Endodermal cell (in vitro differentiated cells): Measurements from ENCODE around the gene CCR5AS.

Source experiments
- DNase-seq: peaks from one replicate; pipeline ENCODE4 v3.0.0-alpha.2; 2017
- H3K27ac ChIP-seq: 2 replicates; pipeline ENCODE4 v1.5.1; 2013; ENCODE audit warnings: mild to moderate bottlenecking, low read depth, low read length, moderate library complexity
- H3K27me3 ChIP-seq: 2 replicates; pipeline ENCODE4 v1.6.1; 2013; ENCODE audit warnings: mild to moderate bottlenecking, low read length, moderate library complexity; ENCODE audit not compliant: insufficient read depth, control insufficient read depth, poor library complexity, severe bottlenecking
- H3K36me3 ChIP-seq: 2 replicates; pipeline ENCODE4 v1.7.0; 2013; ENCODE audit warnings: mild to moderate bottlenecking, low read length, moderate library complexity; ENCODE audit not compliant: control insufficient read depth, insufficient read depth
- H3K4me1 ChIP-seq: one replicate; pipeline ENCODE4 v1.7.0; 2013; ENCODE audit warnings: low read length; ENCODE audit not compliant: control insufficient read depth, insufficient read depth
- H3K4me3 ChIP-seq: 2 replicates; pipeline ENCODE4 v1.5.1; 2013; ENCODE audit warnings: mild to moderate bottlenecking, low read length, moderate library complexity
- H3K9ac ChIP-seq: 2 replicates; pipeline ENCODE4 v1.6.1; 2013; ENCODE audit warnings: mild to moderate bottlenecking, low read length, moderate library complexity; ENCODE audit not compliant: poor library complexity, severe bottlenecking; ENCODE audit errors: extremely low read depth
- H3K9me3 ChIP-seq: 2 replicates; pipeline ENCODE4 v1.6.1; 2013; ENCODE audit warnings: mild to moderate bottlenecking, low read length, moderate library complexity; ENCODE audit not compliant: control insufficient read depth
- H3K27ac Mint-ChIP-seq: 2 replicates; pipeline ENCODE4 v1.8.0; 2020; ENCODE audit warnings: mixed read lengths
- H3K27me3 Mint-ChIP-seq: 2 replicates; pipeline ENCODE4 v1.8.0; 2021; ENCODE audit warnings: mild to moderate bottlenecking, mixed read lengths; ENCODE audit not compliant: insufficient read depth
- H3K36me3 Mint-ChIP-seq: 2 replicates; pipeline ENCODE4 v1.8.0; 2020; ENCODE audit warnings: low read depth, mixed read lengths
- H3K4me1 Mint-ChIP-seq: 2 replicates; pipeline ENCODE4 v1.8.0; 2020; ENCODE audit warnings: mixed read lengths
- H3K4me3 Mint-ChIP-seq: 2 replicates; pipeline ENCODE4 v1.8.0; 2020; ENCODE audit warnings: mild to moderate bottlenecking, moderate library complexity, mixed read lengths
- H3K9me3 Mint-ChIP-seq: 2 replicates; pipeline ENCODE4 v1.8.0; 2020; ENCODE audit warnings: mild to moderate bottlenecking, mixed read lengths
- CTCF ChIP-seq: fragments of 200-600 bp; sonication (generic); conservative IDR thresholded peaks from 2 replicates; pipeline ENCODE4 v1.5.0; 2021; ENCODE audit warnings: antibody characterized with exemption, mild to moderate bottlenecking
- WGBS, 2 experiments: methylation state at CpG; one replicate each; pipeline versions ENCODE4 v1.1.5 to v1.1.7; 2013; ENCODE audit warnings: missing lambda C conversion rate in 2 of 2, mixed read lengths in 1 of 2; ENCODE audit not compliant: insufficient coverage in 1 of 2, insufficient read length in 1 of 2; 5-methylcytosine and 5-hydroxymethylcytosine counted together

CCR5AS gene

GRCh38 chr3:46378426-46378942 lies 28.4 kb downstream of the CCR5AS start:
- H3K9me3 ChIP-seq = no peaks in the 10 kb centered on the region
- no peak overlapping the region for H3K9ac ChIP-seq
- H3K4me3 ChIP-seq = no peak overlapping the region
- peaks cover 19% of the 10 kb centered on the region for H3K4me1 Mint-ChIP-seq
- H3K36me3 Mint-ChIP-seq = no peaks in the 10 kb centered on the region
- peaks cover 3% of the 10 kb centered on the region for H3K27me3 Mint-ChIP-seq
- peak; percentile 92 for TF ChIP-seq CTCF
- no peak overlapping the region for H3K27ac Mint-ChIP-seq
- H3K36me3 ChIP-seq = no peaks in the 10 kb centered on the region
- no peak overlapping the region for H3K4me3 Mint-ChIP-seq
- peak; percentile 91 for DNase-seq
- no peaks in the 10 kb centered on the region for H3K9me3 Mint-ChIP-seq
- peaks cover 16% of the 10 kb centered on the region for H3K4me1 ChIP-seq
- no peak overlapping the region for H3K27ac ChIP-seq
- WGBS, 2 experiments = 58 to 60% methylated on average over 8 of the region's 8 CpGs
- H3K27me3 ChIP-seq = no peaks in the 10 kb centered on the region

- no peaks in the 10 kb centered on the region for H3K9me3 ChIP-seq
- DNase-seq = no peak
- peaks cover 7% of the 10 kb centered on the region for H3K4me1 ChIP-seq
- H3K36me3 Mint-ChIP-seq = no peaks in the 10 kb centered on the region
- H3K9ac ChIP-seq = no peak overlapping the region
- peaks cover 3% of the 10 kb centered on the region for H3K27me3 Mint-ChIP-seq
- no peak for TF ChIP-seq CTCF
- H3K27ac Mint-ChIP-seq = no peak overlapping the region
- no peaks in the 10 kb centered on the region for H3K36me3 ChIP-seq
- H3K4me1 Mint-ChIP-seq = peaks cover 12% of the 10 kb centered on the region
- H3K4me3 ChIP-seq = no peak overlapping the region
- H3K9me3 Mint-ChIP-seq = no peaks in the 10 kb centered on the region
- H3K4me3 Mint-ChIP-seq = no peak overlapping the region
- WGBS, 2 experiments = 43 to 67% methylated on average over 1 to 2 of the region's 2 CpGs
- H3K27me3 ChIP-seq = no peaks in the 10 kb centered on the region
- H3K27ac ChIP-seq = no peak overlapping the region
Measured at GRCh38 chr3:46375814-46376213, 31.1 kb downstream of the CCR5AS start.

GRCh38 chr3:46375218-46375617 lies 31.6 kb downstream of the CCR5AS start:
- Histone ChIP-seq H3K4me1 (peaks cover 4% of the 10 kb centered on the region), H3K9me3 (no peaks in the 10 kb centered on the region), H3K27me3 (no peaks in the 10 kb centered on the region), H3K27ac (no peak overlapping the region), H3K36me3 (no peaks in the 10 kb centered on the region), H3K4me3 (no peak overlapping the region), H3K9ac (no peak overlapping the region)
- Mint-ChIP-seq H3K4me3 (no peak overlapping the region), H3K27me3 (peaks cover 3% of the 10 kb centered on the region), H3K4me1 (peaks cover 9% of the 10 kb centered on the region), H3K27ac (no peak overlapping the region), H3K9me3 (no peaks in the 10 kb centered on the region), H3K36me3 (no peaks in the 10 kb centered on the region)
- no peak for DNase-seq
- WGBS, 2 experiments = 92% methylated on average over 2 of the region's 2 CpGs; no CpG with 5 or more reads in 1 of the 2 experiments
- TF ChIP-seq CTCF = no peak
